Neural cell (in vitro differentiated cells): ENCODE results near the gene AP3D1. TPM values are rescaled to one million over a fixed set of nuclear protein-coding genes. Genes with fewer than 3 reads are reported as not detected.

ENCODE experiments used
- H2AFZ ChIP-seq: fragments of 200-600, 300-800 bp; sonication (generic), shearing (Covaris generic); 2 replicates; pipeline ENCODE4 v1.6.0; 2014; ENCODE audit warnings: low read depth, mild to moderate bottlenecking, antibody characterized with exemption, low read length, moderate library complexity
- H3F3A ChIP-seq: fragments of 200-600 bp; shearing (Covaris generic); 2 replicates; pipeline ENCODE4 v1.6.1; 2016; ENCODE audit warnings: mild to moderate bottlenecking, moderate library complexity, mixed read lengths, antibody characterized with exemption, low read length; ENCODE audit not compliant: insufficient read depth, poor library complexity, severe bottlenecking
- H3K27ac ChIP-seq: fragments of 200-600, 300-800 bp; sonication (generic), shearing (Covaris generic); 2 replicates; pipeline ENCODE4 v1.5.1; 2014; ENCODE audit warnings: mild to moderate bottlenecking, low read length, moderate library complexity
- H3K27me3 ChIP-seq: fragments of 300-800, 200-600 bp; sonication (generic), shearing (Covaris generic); 2 replicates; pipeline ENCODE4 v1.6.0; 2014; ENCODE audit warnings: mild to moderate bottlenecking, low read depth, low read length, moderate library complexity; ENCODE audit not compliant: insufficient read depth
- H3K36me3 ChIP-seq: fragments of 300-800, 200-600 bp; sonication (generic), shearing (Covaris generic); 2 replicates; pipeline ENCODE4 v1.5.1; 2014; ENCODE audit warnings: mild to moderate bottlenecking, antibody characterized with exemption, low read length, moderate library complexity; ENCODE audit not compliant: insufficient read depth
- H3K4me2 ChIP-seq: fragments of 300-800, 200-600 bp; sonication (generic), shearing (Covaris generic); 2 replicates; pipeline ENCODE4 v1.6.0; 2014; ENCODE audit warnings: mild to moderate bottlenecking, low read length
- H3K4me3 ChIP-seq: fragments of 300-800, 200-600 bp; sonication (generic), shearing (Covaris generic); 2 replicates; pipeline ENCODE4 v1.5.1; 2014; ENCODE audit warnings: mild to moderate bottlenecking, low read length, moderate library complexity
- H3K79me2 ChIP-seq: fragments of 200-600 bp; shearing (Covaris generic); replicated peaks from 2 replicates; pipeline ENCODE4 v1.6.0; 2014; ENCODE audit warnings: mild to moderate bottlenecking, low read length, moderate library complexity; ENCODE audit not compliant: insufficient read depth
- H3K9ac ChIP-seq: fragments of 300-800, 200-600 bp; sonication (generic), shearing (Covaris generic); 2 replicates; pipeline ENCODE4 v1.6.1; 2016; ENCODE audit warnings: mild to moderate bottlenecking, low read length, mixed read lengths
- H3K9me2 ChIP-seq: fragments of 200-600 bp; shearing (Covaris generic); 2 replicates; pipeline ENCODE4 v1.6.1; 2016; ENCODE audit warnings: mild to moderate bottlenecking, low read length, mixed read lengths; ENCODE audit not compliant: insufficient read depth
- H3K9me3 ChIP-seq: fragments of 200-600, 300-800 bp; sonication (generic), shearing (Covaris generic); 2 replicates; pipeline ENCODE4 v1.6.1; 2016; ENCODE audit warnings: mild to moderate bottlenecking, mixed run types, low read length, moderate library complexity, mixed read lengths
- H4K20me1 ChIP-seq: fragments of 200-600 bp; shearing (Covaris generic); 2 replicates; pipeline ENCODE4 v1.6.1; 2016; ENCODE audit warnings: mild to moderate bottlenecking, mixed run types; ENCODE audit not compliant: insufficient read depth
- EP300 ChIP-seq: fragments of 450-650 bp; conservative IDR thresholded peaks from 2 replicates; pipeline ENCODE4 v1.6.1; 2014; ENCODE audit warnings: antibody characterized with exemption, mild to moderate bottlenecking, moderate library complexity; ENCODE audit not compliant: poor library complexity, severe bottlenecking
- EZH2 ChIP-seq: fragments of 200-600, 300-800 bp; shearing (Covaris generic), sonication (generic); IDR thresholded peaks from 2 replicates; pipeline ENCODE4 v1.6.1; 2014; ENCODE audit warnings: antibody characterized with exemption, low read length, borderline replicate concordance, mild to moderate bottlenecking; ENCODE audit not compliant: insufficient read depth, poor library complexity, severe bottlenecking
- MXI1 ChIP-seq: fragments of 450-650 bp; conservative IDR thresholded peaks from 2 replicates; pipeline ENCODE4 v1.6.1; 2014; ENCODE audit warnings: antibody characterized with exemption, mild to moderate bottlenecking; ENCODE audit not compliant: poor library complexity, severe bottlenecking
- POLR2AphosphoS5 ChIP-seq: IDR thresholded peaks from 2 replicates; pipeline ENCODE4 v1.6.1; 2012
- RAD21 ChIP-seq: fragments of 450-650 bp; conservative IDR thresholded peaks from 2 replicates; pipeline ENCODE4 v1.6.1; 2014; ENCODE audit warnings: antibody characterized with exemption, mild to moderate bottlenecking, moderate library complexity
- REST ChIP-seq: IDR thresholded peaks from 2 replicates; pipeline ENCODE4 v1.6.1; 2012; ENCODE audit warnings: borderline replicate concordance
- SMC3 ChIP-seq: fragments of 450-650 bp; conservative IDR thresholded peaks from 2 replicates; pipeline ENCODE4 v1.6.1; 2014; ENCODE audit warnings: antibody characterized with exemption, mild to moderate bottlenecking, moderate library complexity; ENCODE audit not compliant: poor library complexity
- TAF1 ChIP-seq: IDR thresholded peaks from 2 replicates; pipeline ENCODE4 v1.6.1; 2012; ENCODE audit warnings: low read depth
- polyA plus RNA-seq: library from polyadenylated mRNA; depleted of rRNA; stranded (reverse); fragments of >200 nt; gene quantifications from 2 replicates; pipeline ENCODE4 v1.2.3, GENCODE V29; 2014
- TF ChIP-seq, protein P1 (sequence below): fragments of 450-650 bp; IDR thresholded peaks from 2 replicates; pipeline ENCODE4 v1.5.1; 2014; ENCODE audit warnings: antibody characterized with exemption, mild to moderate bottlenecking, moderate library complexity; ENCODE audit not compliant: poor library complexity, severe bottlenecking

The AP3D1 gene
- polyA plus RNA-seq, 1 donor from 2014 or later: 60.7 TPM

- H3K27ac ChIP-seq: no peak overlapping the region
- no peaks in the 10 kb centered on the region for H3K36me3 ChIP-seq
- no peaks in the 10 kb centered on the region for H4K20me1 ChIP-seq
Observed at GRCh38 chr19:2100719-2101061, 50.7 kb downstream of the AP3D1 start.

DNA sequence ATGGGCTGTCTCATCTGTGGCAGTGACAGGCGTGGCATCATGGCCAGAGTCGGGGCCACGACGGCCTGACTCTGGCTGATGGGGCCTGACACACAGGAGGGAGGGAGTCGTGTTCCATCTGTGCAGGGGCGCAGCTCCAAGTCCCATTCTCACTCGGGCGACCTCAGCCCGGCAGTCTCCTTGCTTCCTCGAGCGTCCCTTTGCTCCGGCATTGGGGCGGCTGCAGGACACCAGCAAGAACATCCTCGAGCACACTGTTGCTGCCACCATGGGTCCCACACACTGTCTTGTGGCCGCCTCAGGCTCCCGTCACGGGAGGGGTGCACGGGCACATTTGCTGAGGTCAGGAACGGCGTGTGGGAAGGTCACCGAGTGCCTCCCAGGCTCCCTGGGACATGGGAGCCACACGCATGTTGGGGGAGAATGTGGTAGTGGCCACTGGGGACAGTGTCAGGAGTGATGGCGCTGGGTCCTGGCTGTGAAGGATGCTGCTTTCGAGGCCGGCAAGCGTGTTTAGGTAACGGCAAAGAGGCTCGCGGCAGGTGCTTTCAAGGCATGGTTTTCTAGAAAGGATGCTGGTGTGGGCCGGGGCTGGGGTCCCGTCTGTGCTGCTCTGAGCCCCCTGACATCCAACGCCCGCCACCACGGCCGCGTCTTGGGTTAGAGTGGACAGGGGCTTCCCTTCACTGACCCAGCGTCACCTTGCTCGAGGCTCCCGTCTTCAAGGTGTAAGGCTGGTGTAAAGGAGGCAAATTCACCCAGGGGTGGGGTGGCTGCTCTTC, 51.2 kb downstream of the AP3D1 start:
- Histone ChIP-seq H3K4me3 (no peak overlapping the region), H2AFZ (no peak overlapping the region), H3F3A (no peaks in the 10 kb centered on the region), H3K36me3 (no peaks in the 10 kb centered on the region), H3K27me3 (no peaks in the 10 kb centered on the region), H3K27ac (no peak overlapping the region), H3K9me2 (no peaks in the 10 kb centered on the region), H3K4me2 (no peak overlapping the region), H4K20me1 (no peaks in the 10 kb centered on the region), H3K79me2 (peaks cover 15% of the 10 kb centered on the region), H3K9ac (no peak overlapping the region), H3K9me3 (no peaks in the 10 kb centered on the region)
- no peak for TF ChIP-seq REST
- no peak for TF ChIP-seq EZH2
- TF ChIP-seq SMC3: no peak
- no peak for TF ChIP-seq MXI1
- no peak for TF ChIP-seq RAD21
- TF ChIP-seq TAF1: no peak

More at GRCh38 chr19:2100719-2101061, 50.7 kb downstream of the AP3D1 start:
- Histone ChIP-seq H3K27me3 (no peaks in the 10 kb centered on the region), H3K9me2 (no peaks in the 10 kb centered on the region), H3K9ac (no peak overlapping the region), H3K79me2 (peaks cover 9% of the 10 kb centered on the region), H3K4me2 (no peak overlapping the region), H2AFZ (no peak overlapping the region), H3K9me3 (no peaks in the 10 kb centered on the region), H3K4me3 (no peak overlapping the region), H3F3A (no peaks in the 10 kb centered on the region)
- TF ChIP-seq SMC3 (no peak), TAF1 (no peak), MXI1 (no peak), RAD21 (no peak), EZH2 (no peak), EP300 (no peak), REST (no peak), POLR2AphosphoS5 (no peak)
- TF ChIP-seq, protein P1, sequence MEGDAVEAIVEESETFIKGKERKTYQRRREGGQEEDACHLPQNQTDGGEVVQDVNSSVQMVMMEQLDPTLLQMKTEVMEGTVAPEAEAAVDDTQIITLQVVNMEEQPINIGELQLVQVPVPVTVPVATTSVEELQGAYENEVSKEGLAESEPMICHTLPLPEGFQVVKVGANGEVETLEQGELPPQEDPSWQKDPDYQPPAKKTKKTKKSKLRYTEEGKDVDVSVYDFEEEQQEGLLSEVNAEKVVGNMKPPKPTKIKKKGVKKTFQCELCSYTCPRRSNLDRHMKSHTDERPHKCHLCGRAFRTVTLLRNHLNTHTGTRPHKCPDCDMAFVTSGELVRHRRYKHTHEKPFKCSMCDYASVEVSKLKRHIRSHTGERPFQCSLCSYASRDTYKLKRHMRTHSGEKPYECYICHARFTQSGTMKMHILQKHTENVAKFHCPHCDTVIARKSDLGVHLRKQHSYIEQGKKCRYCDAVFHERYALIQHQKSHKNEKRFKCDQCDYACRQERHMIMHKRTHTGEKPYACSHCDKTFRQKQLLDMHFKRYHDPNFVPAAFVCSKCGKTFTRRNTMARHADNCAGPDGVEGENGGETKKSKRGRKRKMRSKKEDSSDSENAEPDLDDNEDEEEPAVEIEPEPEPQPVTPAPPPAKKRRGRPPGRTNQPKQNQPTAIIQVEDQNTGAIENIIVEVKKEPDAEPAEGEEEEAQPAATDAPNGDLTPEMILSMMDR: no peak
